GM12874 (cell line): Measurements from ENCODE around the gene TRPM2.

Source experiments
- CTCF ChIP-seq: IDR thresholded peaks from 2 replicates; pipeline ENCODE4 v1.5.1; 2011; ENCODE audit warnings: low read depth, mild to moderate bottlenecking, control low read depth, low read length, moderate library complexity; ENCODE audit not compliant: insufficient read depth

Gene TRPM2

GRCh38 chr21:44467859-44468195 lies 114.4 kb downstream of the TRPM2 start:
- no peak for TF ChIP-seq CTCF

GRCh38 chr21:44471341-44471740 lies 117.9 kb downstream of the TRPM2 start:
- TF ChIP-seq CTCF = no peak

- no peak for TF ChIP-seq CTCF
These were observed 118.6 kb downstream of the TRPM2 start for GRCh38 chr21:44471996-44472395.

GRCh38 chr21:44473915-44474555 lies 120.6 kb downstream of the TRPM2 start:
- no peak for TF ChIP-seq CTCF

- no peak for TF ChIP-seq CTCF
These were observed 121.9 kb downstream of the TRPM2 start for GRCh38 chr21:44475266-44475845.

- TF ChIP-seq CTCF = no peak
These were observed 123.7 kb downstream of the TRPM2 start for GRCh38 chr21:44477131-44477530.

GRCh38 chr21:44477712-44478111 lies 124.3 kb downstream of the TRPM2 start:
- TF ChIP-seq CTCF = no peak
